ENCODE results near the gene LRRC14B. TPM values are rescaled to one million over a fixed set of nuclear protein-coding genes. Genes with fewer than 3 reads are reported as not detected.
"Not testable (repeated sequence)": the region's sequence is repeated elsewhere in the genome, so short reads cannot be mapped to it uniquely, and the experiment has no call there.

The LRRC14B gene
- total RNA-seq, 1 donor from 2014 or later, result not detected

GRCh38 chr5:208449-209114 is 17.3 kb downstream of the LRRC14B start:
- ATAC-seq, result no peak

GRCh38 chr5:213803-214395 is 22.6 kb downstream of the LRRC14B start:
- no peak for ATAC-seq

- peak; percentile 60 for ATAC-seq
Observed at GRCh38 chr5:215256-215655, 24.0 kb downstream of the LRRC14B start.

GRCh38 chr5:216076-216475 is 24.8 kb downstream of the LRRC14B start:
- ATAC-seq, result not testable (repeated sequence)

GRCh38 chr5:217494-218456 is 26.5 kb downstream of the LRRC14B start, which contains the start of the genes CCDC127 and SDHA:
TSS of gene CCDC127 (minus strand) at chr5:218153. CDS start at chr5:216849, 1,304 bp downstream.
TSS of gene SDHA (plus strand) at chr5:218320. CDS start at chr5:218356, 36 bp downstream.
- peak; percentile 93 for ATAC-seq

- ATAC-seq, result peak; percentile 52
Observed at GRCh38 chr5:218457-219291, 27.4 kb downstream of the LRRC14B start.

- ATAC-seq, result no peak
Observed at GRCh38 chr5:219460-219863, 28.2 kb downstream of the LRRC14B start.

GRCh38 chr5:219991-220390 is 28.7 kb downstream of the LRRC14B start:
- no peak for ATAC-seq

- not testable (repeated sequence) for ATAC-seq
Observed at GRCh38 chr5:222951-223715, 31.8 kb downstream of the LRRC14B start.

GRCh38 chr5:223791-224190 is 32.5 kb downstream of the LRRC14B start:
- no peak for ATAC-seq

- no peak for ATAC-seq
Observed at GRCh38 chr5:225334-225733, 34.0 kb downstream of the LRRC14B start.

- ATAC-seq, result not testable (repeated sequence)
Observed at GRCh38 chr5:227375-227774, 36.1 kb downstream of the LRRC14B start.

- ATAC-seq, result no peak
Observed at GRCh38 chr5:228886-229285, 37.6 kb downstream of the LRRC14B start.

- no peak for ATAC-seq
Observed at GRCh38 chr5:230711-231110, 39.4 kb downstream of the LRRC14B start.

GRCh38 chr5:231661-232060 is 40.4 kb downstream of the LRRC14B start:
- no peak for ATAC-seq

- not testable (repeated sequence) for ATAC-seq
Observed at GRCh38 chr5:233426-233825, 42.1 kb downstream of the LRRC14B start.

- no peak for ATAC-seq
Observed at GRCh38 chr5:234450-234849, 43.2 kb downstream of the LRRC14B start.

GRCh38 chr5:235527-235926 is 44.2 kb downstream of the LRRC14B start:
- ATAC-seq, result not testable (repeated sequence)

GRCh38 chr5:237931-238330 is 46.6 kb downstream of the LRRC14B start:
- not testable (repeated sequence) for ATAC-seq

GRCh38 chr5:240550-240949 is 49.3 kb downstream of the LRRC14B start:
- ATAC-seq, result not testable (repeated sequence)

GRCh38 chr5:241045-241669 is 49.9 kb downstream of the LRRC14B start:
- peak; percentile 33 for ATAC-seq

All from esophagus mucosa (tissue), 1 donor.